CD4-positive, alpha-beta T cell treated with Interleukin-6 at 100 ng/mL for 8 hours (primary cell): ENCODE results near the gene TOMM40L.
A peak's percentile ranks its signal among the peaks of the same experiment; 100 is the strongest.
"Not testable (repeated sequence)": the region's sequence is repeated elsewhere in the genome, so short reads cannot be mapped to it uniquely, and the experiment has no call there.

Experiments used
- DNase-seq: peaks from one replicate; pipeline ENCODE4 v3.0.0-alpha.2; 2020; ENCODE audit warnings: mixed read lengths, low spot score

Gene TOMM40L

DNA sequence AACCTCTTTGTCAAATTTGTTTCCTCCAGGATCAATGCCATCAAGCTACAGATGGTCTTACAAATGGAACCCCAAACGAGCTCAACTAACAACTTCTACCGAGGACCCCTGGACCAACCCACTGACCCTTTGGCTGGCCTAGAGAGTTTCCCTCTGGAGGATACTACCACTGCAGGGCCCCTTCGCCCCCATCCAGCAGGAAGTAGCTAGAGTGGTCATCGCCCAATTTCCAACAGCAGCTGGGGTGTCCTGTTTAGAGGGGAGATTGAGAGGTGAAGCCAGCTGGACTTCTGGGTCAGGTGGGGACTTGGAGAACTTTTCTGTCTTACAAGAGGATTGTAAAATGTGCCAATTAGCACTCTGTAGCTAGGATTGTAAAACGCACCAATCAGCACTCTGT, 31.2 kb downstream of the TOMM40L start:
- not testable (repeated sequence) for DNase-seq

DNA sequence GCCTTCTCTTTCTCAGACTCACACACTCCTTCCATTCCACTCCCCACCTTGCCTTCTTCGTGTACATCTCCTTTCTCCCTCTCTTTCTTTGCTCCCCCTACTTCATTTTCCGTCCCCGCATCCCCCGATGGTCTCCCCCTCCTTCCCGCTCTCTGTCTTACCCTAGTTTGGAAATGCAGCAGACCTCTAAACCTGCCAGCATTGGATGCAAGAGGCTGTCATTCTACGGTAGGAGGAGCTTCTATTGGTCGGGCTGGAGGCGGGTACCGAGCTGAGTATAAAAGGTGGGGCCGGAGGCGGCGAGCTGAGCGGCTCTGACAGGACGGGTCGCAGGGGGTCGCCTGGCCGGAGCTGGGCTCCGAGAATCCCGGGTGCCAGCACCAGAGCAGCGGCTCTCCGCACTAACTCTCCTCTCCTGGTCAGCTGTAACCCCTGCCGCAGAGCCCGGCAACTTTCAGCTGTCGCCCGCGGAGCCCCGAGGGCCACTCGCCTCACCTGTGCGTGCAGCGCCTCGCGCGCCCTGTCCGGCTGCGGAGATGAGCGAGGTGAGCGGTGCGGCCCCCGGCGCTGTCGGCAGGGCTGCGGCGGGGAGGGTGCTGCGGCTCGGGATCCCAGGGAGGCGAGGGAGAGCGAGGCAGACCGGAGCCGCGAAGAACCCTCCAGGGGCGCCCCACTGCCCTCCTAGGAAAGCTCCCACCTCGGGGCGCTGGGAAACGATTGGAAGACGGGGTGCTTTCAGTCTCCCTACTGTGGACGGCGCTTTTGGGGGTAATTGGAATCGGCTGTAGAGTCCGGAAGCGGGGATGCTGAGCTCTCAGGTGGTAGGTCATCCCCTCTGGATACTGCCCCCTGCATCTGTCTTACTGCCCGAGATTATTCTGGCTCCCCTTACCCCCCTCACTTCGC, 32.8 kb downstream of the TOMM40L start, which contains the start of gene PCP4L1:
TSS of gene PCP4L1 (plus strand) at position 307 of the 906 bp plus-strand sequence. CDS start at position 537, 230 bp downstream.
- DNase-seq: peak; percentile 14

DNA sequence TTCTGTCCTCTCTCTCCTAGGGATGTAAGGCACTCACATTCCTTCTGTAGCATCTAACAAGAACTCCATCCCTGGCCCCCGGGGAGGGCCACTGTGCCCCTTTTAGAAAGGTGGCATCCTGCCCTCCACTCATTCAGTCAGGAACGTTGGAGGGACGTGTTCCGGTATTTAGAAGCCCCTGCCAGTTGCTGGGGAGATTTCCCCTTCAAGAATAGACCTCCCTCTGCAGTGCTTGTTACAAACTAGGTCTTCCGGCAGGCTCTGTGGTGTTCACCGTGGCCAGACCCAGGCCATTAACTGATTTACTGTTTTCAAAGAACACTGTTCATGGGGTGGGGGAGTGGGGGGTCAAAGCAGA, 33.5 kb downstream of the TOMM40L start:
- DNase-seq: no peak

DNA sequence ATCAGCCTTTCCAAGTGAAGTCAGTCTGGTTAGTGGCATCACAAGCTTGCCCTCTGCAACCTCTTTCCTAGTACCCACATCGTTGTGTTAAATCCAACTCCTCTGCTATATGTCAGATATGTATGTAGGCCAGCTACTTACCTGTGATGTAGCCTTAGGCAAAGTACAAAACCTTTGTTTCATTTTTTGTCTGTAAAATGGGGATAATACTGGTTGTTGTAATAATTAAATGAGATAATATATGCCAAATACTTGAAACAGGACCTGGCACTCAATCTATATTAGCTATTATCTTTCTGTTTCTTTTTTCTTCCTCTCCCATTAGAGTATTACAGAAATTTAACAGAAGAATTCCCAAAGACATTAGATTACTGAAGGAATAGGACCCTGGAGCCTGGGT, 33.9 kb downstream of the TOMM40L start:
- DNase-seq: no peak

DNA sequence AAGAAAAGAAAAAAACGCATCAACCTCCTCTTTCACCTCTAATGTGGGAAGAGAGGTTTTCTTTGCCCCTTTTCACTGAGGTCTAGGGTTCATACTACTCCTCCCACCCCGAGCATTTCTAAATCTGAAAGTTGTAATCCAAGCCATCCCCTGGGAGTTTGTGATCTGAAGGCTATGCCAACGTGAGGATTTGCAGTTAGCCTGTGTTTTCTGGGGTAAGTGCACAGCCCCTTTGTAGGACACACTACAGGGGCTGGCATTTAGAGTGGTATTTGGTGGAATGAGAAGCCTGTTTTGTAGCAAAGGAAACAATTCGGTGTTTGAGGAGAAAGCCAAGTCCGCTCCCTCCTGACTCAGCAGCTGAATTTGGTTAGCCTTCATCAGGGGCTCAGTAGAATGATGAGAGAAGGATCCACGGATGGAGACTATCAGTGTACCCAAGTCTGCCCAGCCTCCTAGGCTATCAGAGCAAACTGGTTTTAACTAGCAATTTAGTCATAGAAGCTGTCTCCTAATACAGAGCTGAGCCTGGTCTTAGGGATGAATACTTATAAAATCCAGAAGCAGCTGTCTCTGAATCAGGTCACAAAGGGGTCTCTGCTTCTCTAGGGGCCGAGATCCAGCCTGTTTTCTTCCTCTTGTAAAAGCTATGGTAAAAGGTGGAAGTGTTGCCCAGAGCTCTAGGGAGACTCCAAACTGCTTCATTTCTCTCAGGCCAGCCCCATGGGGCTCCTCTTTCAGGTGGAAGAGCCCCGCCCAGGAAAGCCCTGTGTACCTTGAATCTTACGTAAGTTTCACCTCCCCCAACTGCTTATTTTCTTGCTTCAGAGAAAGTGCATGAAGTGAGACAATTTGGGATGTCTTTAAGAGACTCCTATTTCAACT, 34.8 kb downstream of the TOMM40L start:
- no peak for DNase-seq

DNA sequence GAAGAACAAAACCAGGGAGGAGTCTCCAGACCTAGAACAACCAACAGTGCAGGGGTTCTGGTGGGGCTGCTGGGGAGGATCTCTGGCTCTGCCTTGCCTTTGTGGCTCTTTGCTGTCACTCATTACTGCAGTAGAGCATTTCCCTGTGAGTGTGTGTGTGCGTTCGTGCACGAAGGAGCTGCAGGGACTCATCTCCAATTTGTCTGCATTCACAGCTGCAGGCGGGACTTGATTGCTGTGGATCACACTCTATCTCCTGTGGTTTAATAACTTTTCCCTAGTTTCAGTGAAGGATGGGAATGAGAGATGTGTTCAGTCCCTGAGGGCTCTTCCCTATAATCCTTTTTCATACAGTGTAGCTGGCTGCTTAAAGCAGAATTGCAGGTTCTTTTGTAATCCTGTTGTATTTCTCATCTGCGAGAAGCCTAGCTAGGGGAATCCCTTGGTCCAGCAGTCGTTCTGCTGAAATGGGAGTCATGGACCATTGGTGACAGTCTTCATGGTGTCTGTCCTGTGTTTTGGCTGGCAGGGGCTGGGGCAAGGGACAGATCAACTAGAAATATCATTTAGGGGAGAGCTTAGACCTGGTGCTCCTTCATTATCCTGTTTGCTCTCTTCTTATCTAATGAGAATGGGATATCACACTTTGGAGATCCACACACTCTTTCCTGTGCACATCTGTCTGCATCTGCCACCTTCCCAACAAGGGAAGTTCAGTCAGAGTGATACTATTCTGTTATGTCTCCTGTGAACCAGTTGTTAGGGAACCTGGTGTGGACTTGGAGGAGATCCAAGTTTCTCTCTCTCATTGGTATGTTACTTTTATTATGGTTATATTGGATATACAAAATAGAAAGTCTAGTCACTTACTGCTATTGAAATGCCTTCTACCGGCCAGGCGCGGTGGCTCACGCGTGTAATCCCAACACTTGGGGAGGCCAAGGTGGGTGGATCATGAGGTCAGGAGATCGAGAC, 35.7 kb downstream of the TOMM40L start:
- no peak for DNase-seq

DNA sequence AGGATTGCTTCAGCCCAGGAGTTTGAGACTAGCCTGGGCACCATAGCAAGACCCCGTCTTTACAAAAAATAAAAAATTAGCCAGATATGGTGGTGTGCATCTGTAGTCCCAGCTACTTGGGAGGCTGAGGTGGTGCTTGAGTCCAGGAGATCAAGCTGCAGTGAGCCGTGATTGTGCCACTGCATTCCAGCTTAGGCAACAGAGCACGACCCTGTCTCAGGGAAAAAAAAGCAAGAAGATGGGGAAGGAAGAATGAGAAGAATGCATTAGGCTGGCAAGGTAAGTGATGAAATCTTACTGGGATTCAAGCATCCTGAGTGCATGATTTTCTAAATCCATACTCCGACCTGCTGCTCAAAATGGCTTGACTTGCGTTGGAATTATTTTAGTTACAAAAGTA, 39.4 kb downstream of the TOMM40L start:
- no peak for DNase-seq

DNA sequence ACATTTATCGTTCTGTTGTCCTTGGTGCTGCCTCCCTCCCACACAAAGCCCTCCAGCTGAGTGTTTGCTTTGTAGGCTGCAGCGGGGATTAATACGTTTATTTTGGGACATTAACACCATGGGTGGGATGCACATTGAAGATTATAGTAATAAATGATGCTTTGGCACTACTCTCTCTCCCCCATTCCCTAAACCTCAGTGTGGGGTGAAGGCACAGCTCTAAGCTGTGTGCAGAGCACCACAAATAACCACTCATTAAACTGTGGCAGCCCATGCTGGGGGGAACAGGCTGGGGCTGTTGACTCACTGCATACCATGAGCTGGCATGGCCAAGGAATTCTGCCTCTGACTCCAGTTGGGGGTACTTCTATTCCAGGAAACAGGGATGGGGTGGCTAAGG, 40.3 kb downstream of the TOMM40L start:
- no peak for DNase-seq

DNA sequence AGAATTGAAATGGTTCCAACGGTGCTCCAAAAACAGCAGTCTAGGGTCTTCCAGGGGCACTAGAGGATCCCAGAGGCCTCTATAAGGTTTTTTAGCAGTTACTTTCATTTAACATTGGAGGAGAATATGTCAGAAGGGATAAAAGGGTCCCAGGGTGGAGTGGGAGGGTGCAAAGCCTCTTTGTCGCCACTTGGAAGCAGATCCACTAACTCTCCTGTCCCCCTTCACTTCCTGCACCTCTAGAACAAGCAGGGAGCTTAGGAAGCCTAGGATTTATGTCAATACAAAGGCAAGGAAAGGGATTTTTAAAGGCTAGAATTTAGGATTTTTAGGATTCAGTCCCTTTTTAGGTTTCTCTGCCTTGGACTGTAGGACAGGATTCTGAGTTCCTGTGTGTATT, 41.0 kb downstream of the TOMM40L start:
- no peak for DNase-seq

DNA sequence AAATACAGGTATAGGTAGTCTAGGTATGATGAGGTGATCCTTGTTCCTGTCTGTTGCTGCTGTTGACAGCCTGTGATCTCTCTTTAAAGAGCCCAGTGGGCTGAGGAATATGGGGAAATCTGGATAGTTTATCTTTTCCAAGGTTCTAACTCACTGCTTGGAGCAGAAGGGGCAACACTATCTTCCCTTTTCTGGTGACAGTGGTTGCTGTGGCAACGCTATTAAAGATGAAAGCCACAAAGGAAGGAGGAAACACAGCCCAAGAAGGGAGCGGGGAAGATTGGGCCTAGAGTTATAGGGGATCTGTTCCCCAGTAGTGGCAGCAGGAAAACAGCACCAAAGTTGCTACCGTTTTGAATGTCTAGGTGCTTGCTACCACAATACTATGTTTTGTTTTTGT, 41.5 kb downstream of the TOMM40L start:
- no peak for DNase-seq

DNA sequence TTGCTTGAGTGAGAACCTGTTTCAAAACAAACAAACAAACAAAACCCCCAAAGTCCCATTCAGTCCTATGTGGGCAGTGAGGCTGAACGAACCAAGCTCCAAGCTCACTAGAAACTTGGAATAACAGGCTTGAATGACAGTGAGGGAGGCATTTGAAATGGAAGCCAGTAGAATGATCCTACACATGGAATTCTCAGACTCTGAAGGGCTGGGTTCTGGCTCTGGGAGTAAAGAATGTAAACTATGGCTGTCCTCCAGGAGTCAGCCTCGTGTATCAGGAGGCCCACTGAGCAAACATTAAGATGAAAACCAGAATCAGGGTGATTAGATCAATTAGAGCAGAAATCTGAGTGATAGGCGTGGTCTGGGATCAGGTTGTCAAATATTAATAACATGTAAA, 47.5 kb downstream of the TOMM40L start:
- no peak for DNase-seq

DNA sequence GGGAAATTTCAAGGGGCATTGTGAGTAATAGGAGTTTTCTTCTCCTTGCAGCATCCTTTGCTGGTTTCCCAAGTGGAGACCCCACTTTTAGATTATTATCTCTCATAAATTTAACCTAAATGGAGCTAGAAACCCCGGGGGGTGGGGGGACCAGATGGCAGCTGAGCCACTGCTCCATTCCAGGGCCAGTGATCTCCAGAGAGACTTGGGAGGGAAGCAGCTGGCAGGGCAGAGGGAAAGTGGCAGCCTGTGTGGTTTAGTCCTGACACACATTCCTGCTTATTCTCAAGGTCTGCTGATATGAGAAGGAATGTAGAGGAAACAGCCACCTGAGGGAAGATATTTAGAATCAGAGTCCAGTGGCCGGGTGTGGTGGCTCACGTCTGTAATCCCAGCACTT, 49.0 kb downstream of the TOMM40L start:
- DNase-seq: no peak
